SU-DHL-6 (cell line): ENCODE results near the gene ZNF91.
"Not testable (repeated sequence)": the region's sequence is repeated elsewhere in the genome, so short reads cannot be mapped to it uniquely, and the experiment has no call there.

ENCODE experiments used
- H2AFZ ChIP-seq: fragments of 200-600 bp; sonication (generic); 2 replicates; pipeline ENCODE4 v1.6.1; 2014; ENCODE audit warnings: low read depth, mild to moderate bottlenecking, moderate library complexity, mixed read lengths, antibody characterized with exemption, low read length; ENCODE audit not compliant: severe bottlenecking
- H3F3A ChIP-seq: fragments of 200-600 bp; shearing (Covaris generic); 2 replicates; pipeline ENCODE4 v1.6.0; 2016; ENCODE audit warnings: antibody characterized with exemption, mild to moderate bottlenecking; ENCODE audit not compliant: insufficient read depth
- H3K27ac ChIP-seq: fragments of 200-600 bp; sonication (generic); 2 replicates; pipeline ENCODE4 v1.5.1; 2016; ENCODE audit warnings: low read depth, mild to moderate bottlenecking, low read length, moderate library complexity, mixed read lengths
- H3K27me3 ChIP-seq: fragments of 200-600 bp; sonication (generic), shearing (Covaris generic); 2 replicates; pipeline ENCODE4 v1.6.0; 2014; ENCODE audit warnings: mild to moderate bottlenecking, low read length
- H3K36me3 ChIP-seq: fragments of 200-600 bp; sonication (generic); 2 replicates; pipeline ENCODE4 v1.6.1; 2014; ENCODE audit warnings: mild to moderate bottlenecking, low read length, mixed read lengths
- H3K4me2 ChIP-seq: fragments of 300-600, 200-600 bp; shearing (Covaris generic), sonication (generic); 2 replicates; pipeline ENCODE4 v1.6.0; 2014; ENCODE audit warnings: low read length, low read depth, mild to moderate bottlenecking; ENCODE audit not compliant: poor library complexity, severe bottlenecking
- H3K4me3 ChIP-seq: fragments of 200-600 bp; sonication (generic); 2 replicates; pipeline ENCODE4 v1.5.1; 2014; ENCODE audit warnings: antibody characterized with exemption, low read length, mild to moderate bottlenecking, mixed read lengths; ENCODE audit not compliant: insufficient read depth, poor library complexity, severe bottlenecking
- H3K79me2 ChIP-seq: fragments of 200-600 bp; sonication (generic); 2 replicates; pipeline ENCODE4 v1.6.1; 2014; ENCODE audit warnings: mild to moderate bottlenecking, low read length, moderate library complexity; ENCODE audit not compliant: insufficient read depth
- H3K9ac ChIP-seq: fragments of 200-600 bp; sonication (generic); 2 replicates; pipeline ENCODE4 v1.7.0; 2014; ENCODE audit warnings: mild to moderate bottlenecking, low read length
- H3K9me2 ChIP-seq: fragments of 200-600 bp; sonication (generic); replicated peaks from 2 replicates; pipeline ENCODE4 v1.6.1; 2014; ENCODE audit warnings: low read length; ENCODE audit not compliant: insufficient read depth
- H3K9me3 ChIP-seq: fragments of 200-600 bp; sonication (generic); 2 replicates; pipeline ENCODE4 v1.6.1; 2014; ENCODE audit warnings: low read length, mixed read lengths; ENCODE audit not compliant: insufficient read depth
- H4K20me1 ChIP-seq: fragments of 200-600 bp; sonication (generic); 2 replicates; pipeline ENCODE4 v1.6.1; 2014; ENCODE audit warnings: low read depth, mild to moderate bottlenecking, antibody characterized with exemption, low read length, moderate library complexity, mixed read lengths
- CTCF ChIP-seq: fragments of 200-600 bp; sonication (generic); IDR thresholded peaks from one replicate; pipeline ENCODE4 v1.5.1; 2017; ENCODE audit warnings: antibody characterized with exemption, mild to moderate bottlenecking, low read length, moderate library complexity; ENCODE audit not compliant: insufficient read depth, poor library complexity, severe bottlenecking
- EZH2phosphoT487 ChIP-seq: fragments of 200-600 bp; sonication (generic), shearing (Covaris generic); conservative IDR thresholded peaks from 2 replicates; pipeline ENCODE4 v1.6.1; 2018; ENCODE audit warnings: mild to moderate bottlenecking, antibody characterized with exemption, low read length, moderate library complexity, mixed read lengths

Gene ZNF91

GRCh38 chr19:23401086-23401610, 5.9 kb upstream of the ZNF91 start:
- Histone ChIP-seq H3K4me2 (no peak overlapping the region), H3K9me2 (no peaks in the 10 kb centered on the region), H3K27ac (no peak overlapping the region), H3K27me3 (no peaks in the 10 kb centered on the region), H3F3A (no peaks in the 10 kb centered on the region), H3K36me3 (no peaks in the 10 kb centered on the region), H3K4me3 (no peak overlapping the region), H3K9ac (no peak overlapping the region), H3K9me3 (no peaks in the 10 kb centered on the region), H2AFZ (no peak overlapping the region), H3K79me2 (no peaks in the 10 kb centered on the region), H4K20me1 (no peaks in the 10 kb centered on the region)
- TF ChIP-seq EZH2phosphoT487 = no peak
- no peak for TF ChIP-seq CTCF

- Histone ChIP-seq H3K4me3 (no peak overlapping the region), H3K79me2 (peaks cover 8% of the 10 kb centered on the region), H3K9ac (no peak overlapping the region), H4K20me1 (no peaks in the 10 kb centered on the region), H3K36me3 (no peaks in the 10 kb centered on the region), H2AFZ (no peak overlapping the region), H3K4me2 (no peak overlapping the region), H3K9me3 (no peaks in the 10 kb centered on the region), H3K27me3 (no peaks in the 10 kb centered on the region), H3F3A (no peaks in the 10 kb centered on the region), H3K27ac (no peak overlapping the region), H3K9me2 (no peaks in the 10 kb centered on the region)
- TF ChIP-seq CTCF = no peak
Measured at GRCh38 chr19:23399443-23399842, 4.2 kb upstream of the ZNF91 start.

GRCh38 chr19:23395722-23396117, 449 bp upstream of the ZNF91 start:
- H2AFZ ChIP-seq = peak overlapping the region; percentile 74
- H3K9me3 ChIP-seq, H3K4me3 ChIP-seq, H3K9ac ChIP-seq, H4K20me1 ChIP-seq, H3K9me2 ChIP-seq, H3F3A ChIP-seq, H3K27me3 ChIP-seq, H3K27ac ChIP-seq: not testable (repeated sequence)
- peak overlapping the region; percentile 49 for H3K4me2 ChIP-seq
- peaks cover 43% of the 10 kb centered on the region for H3K79me2 ChIP-seq
- peaks cover 14% of the 10 kb centered on the region for H3K36me3 ChIP-seq

GRCh38 chr19:23394511-23394910, 760 bp downstream of the ZNF91 start:
- Histone ChIP-seq H3F3A (no peaks in the 10 kb centered on the region), H3K9me2 (no peaks in the 10 kb centered on the region), H2AFZ (peak overlapping the region; percentile 0), H4K20me1 (no peaks in the 10 kb centered on the region), H3K9ac (peak overlapping the region; percentile 86), H3K79me2 (peaks cover 53% of the 10 kb centered on the region), H3K4me3 (peak overlapping the region; percentile 91), H3K27ac (peak overlapping the region; percentile 63), H3K36me3 (peaks cover 22% of the 10 kb centered on the region), H3K27me3 (no peaks in the 10 kb centered on the region), H3K4me2 (peak overlapping the region; percentile 67), H3K9me3 (no peaks in the 10 kb centered on the region)
- no peak for TF ChIP-seq CTCF
- TF ChIP-seq EZH2phosphoT487 = no peak
